Measurements from ENCODE around the gene ST8SIA6.

Gene ST8SIA6

GRCh38 chr10:17464545-17464944 lies 10.2 kb upstream of the ST8SIA6 start:
- no peaks in the 10 kb centered on the region for H3K9me2 ChIP-seq (replicated peaks; ENCODE audit: insufficient read depth, low read length)
- no peak for TF ChIP-seq EZH2phosphoT487 (conservative IDR thresholded peaks at IDR 0.05; ENCODE audit: low read length)
- TF ChIP-seq CTCF (IDR thresholded peaks at IDR 0.05; ENCODE audit: insufficient read depth, low read length, poor library complexity, severe bottlenecking): no peak

GRCh38 chr10:17460756-17461155 lies 6.4 kb upstream of the ST8SIA6 start:
- Histone ChIP-seq H3F3A (ENCODE audit: insufficient read depth) (no peaks in the 10 kb centered on the region), H3K9me3 (ENCODE audit: insufficient read depth, low read length) (no peaks in the 10 kb centered on the region), H3K9me2 (replicated peaks; ENCODE audit: insufficient read depth, low read length) (no peaks in the 10 kb centered on the region), H3K4me2 (ENCODE audit: low read depth, low read length, poor library complexity, severe bottlenecking) (no peak overlapping the region), H4K20me1 (ENCODE audit: low read depth, low read length) (no peaks in the 10 kb centered on the region), H3K79me2 (ENCODE audit: insufficient read depth, low read length) (no peaks in the 10 kb centered on the region), H3K36me3 (ENCODE audit: low read length) (no peaks in the 10 kb centered on the region), H3K9ac (ENCODE audit: low read length) (no peak overlapping the region), H3K4me3 (ENCODE audit: insufficient read depth, low read length, poor library complexity, severe bottlenecking) (no peak overlapping the region), H3K27ac (ENCODE audit: low read depth, low read length) (no peak overlapping the region), H3K27me3 (ENCODE audit: low read length) (no peaks in the 10 kb centered on the region), H2AFZ (ENCODE audit: low read depth, low read length, severe bottlenecking) (no peak overlapping the region)
- TF ChIP-seq EZH2phosphoT487 (conservative IDR thresholded peaks at IDR 0.05; ENCODE audit: low read length) (no peak), CTCF (IDR thresholded peaks at IDR 0.05; ENCODE audit: insufficient read depth, low read length, poor library complexity, severe bottlenecking) (no peak)

More at GRCh38 chr10:17464545-17464944, 10.2 kb upstream of the ST8SIA6 start:
- no peak overlapping the region for H3K9ac ChIP-seq (ENCODE audit: low read length)
- H3K36me3 ChIP-seq (ENCODE audit: low read length): no peaks in the 10 kb centered on the region
- no peaks in the 10 kb centered on the region for H4K20me1 ChIP-seq (ENCODE audit: low read depth, low read length)
- H3K27ac ChIP-seq (ENCODE audit: low read depth, low read length): no peak overlapping the region
- no peak overlapping the region for H3K4me2 ChIP-seq (ENCODE audit: low read depth, low read length, poor library complexity, severe bottlenecking)
- no peaks in the 10 kb centered on the region for H3F3A ChIP-seq (ENCODE audit: insufficient read depth)
- H3K4me3 ChIP-seq (ENCODE audit: insufficient read depth, low read length, poor library complexity, severe bottlenecking): no peak overlapping the region
- no peaks in the 10 kb centered on the region for H3K79me2 ChIP-seq (ENCODE audit: insufficient read depth, low read length)
- no peak overlapping the region for H2AFZ ChIP-seq (ENCODE audit: low read depth, low read length, severe bottlenecking)
- no peaks in the 10 kb centered on the region for H3K9me3 ChIP-seq (ENCODE audit: insufficient read depth, low read length)
- no peaks in the 10 kb centered on the region for H3K27me3 ChIP-seq (ENCODE audit: low read length)

DNA sequence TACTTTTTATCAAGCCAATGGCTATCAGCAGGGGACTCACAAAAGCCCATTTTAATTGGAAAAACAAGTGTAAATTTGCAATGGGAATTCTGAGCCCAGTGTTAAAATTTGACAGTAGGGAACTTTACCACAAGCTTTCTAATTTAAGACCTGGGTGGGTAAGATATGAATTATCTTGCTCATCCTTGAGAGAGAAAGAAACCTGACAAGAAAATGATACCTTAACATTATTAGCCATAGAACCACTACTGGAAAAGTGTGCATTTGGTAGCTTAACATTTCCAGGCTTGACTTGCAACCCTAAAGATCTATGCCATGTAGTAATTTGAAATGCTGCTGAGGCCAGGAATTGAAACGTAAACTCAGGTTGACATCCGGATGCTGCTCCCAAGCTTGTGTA lies 2.7 kb upstream of the ST8SIA6 start:
- Histone ChIP-seq H3K9me2 (replicated peaks; ENCODE audit: insufficient read depth, low read length) (no peaks in the 10 kb centered on the region), H3F3A (ENCODE audit: insufficient read depth) (no peaks in the 10 kb centered on the region), H3K4me3 (ENCODE audit: insufficient read depth, low read length, poor library complexity, severe bottlenecking) (no peak overlapping the region), H3K36me3 (ENCODE audit: low read length) (no peaks in the 10 kb centered on the region), H2AFZ (ENCODE audit: low read depth, low read length, severe bottlenecking) (no peak overlapping the region), H3K27me3 (ENCODE audit: low read length) (no peaks in the 10 kb centered on the region), H3K27ac (ENCODE audit: low read depth, low read length) (no peak overlapping the region), H3K4me2 (ENCODE audit: low read depth, low read length, poor library complexity, severe bottlenecking) (no peak overlapping the region), H3K9ac (ENCODE audit: low read length) (no peak overlapping the region), H3K79me2 (ENCODE audit: insufficient read depth, low read length) (no peaks in the 10 kb centered on the region), H3K9me3 (ENCODE audit: insufficient read depth, low read length) (no peaks in the 10 kb centered on the region), H4K20me1 (ENCODE audit: low read depth, low read length) (no peaks in the 10 kb centered on the region)
- TF ChIP-seq EZH2phosphoT487 (conservative IDR thresholded peaks at IDR 0.05; ENCODE audit: low read length) (no peak), CTCF (IDR thresholded peaks at IDR 0.05; ENCODE audit: insufficient read depth, low read length, poor library complexity, severe bottlenecking) (no peak)

Measured in SU-DHL-6 (cell line).